GM10266 (cell line): Measurements from ENCODE around the gene OTOP3.
"Not testable (repeated sequence)": the region's sequence is repeated elsewhere in the genome, so short reads cannot be mapped to it uniquely, and the experiment has no call there.

Experiments used
- DNase-seq: peaks from one replicate; pipeline ENCODE4 v3.0.0; 2012; ENCODE audit errors: extremely low spot score
- TF ChIP-seq, protein P1 (sequence below): IDR thresholded peaks from 2 replicates; pipeline ENCODE4 v1.5.1; 2012; ENCODE audit warnings: mild to moderate bottlenecking, low read depth; ENCODE audit not compliant: control insufficient read depth, insufficient read depth; ENCODE audit errors: missing control alignments

Gene OTOP3

DNA sequence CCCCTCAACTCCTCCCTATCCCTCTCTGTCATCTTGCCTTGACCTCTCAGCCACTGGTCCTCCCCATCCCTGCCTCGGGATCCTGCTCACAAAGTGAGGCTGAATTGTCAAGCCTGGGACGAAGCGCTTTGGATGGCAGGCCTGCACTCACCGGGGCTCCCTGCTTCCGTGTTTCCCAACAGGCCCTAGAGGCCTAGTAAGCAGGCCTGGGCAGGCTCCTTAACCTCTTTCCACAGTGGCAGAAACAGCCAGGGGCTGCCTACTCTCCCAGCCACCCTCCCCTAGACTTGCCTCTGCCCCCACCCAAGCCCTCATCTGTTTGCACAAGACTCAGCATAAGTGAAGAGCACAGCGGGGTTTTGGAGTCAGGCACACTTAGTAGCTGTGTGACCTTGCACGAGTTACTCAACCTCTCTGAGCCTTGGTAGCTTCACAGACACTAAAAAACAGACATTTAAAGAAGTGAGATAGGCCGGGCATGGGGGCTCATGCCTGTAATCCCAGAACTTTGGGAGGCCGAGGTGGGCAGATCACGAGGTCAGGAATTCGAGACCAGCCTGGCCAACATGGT is 37.2 kb upstream of the OTOP3 start:
- TF ChIP-seq, protein P1, sequence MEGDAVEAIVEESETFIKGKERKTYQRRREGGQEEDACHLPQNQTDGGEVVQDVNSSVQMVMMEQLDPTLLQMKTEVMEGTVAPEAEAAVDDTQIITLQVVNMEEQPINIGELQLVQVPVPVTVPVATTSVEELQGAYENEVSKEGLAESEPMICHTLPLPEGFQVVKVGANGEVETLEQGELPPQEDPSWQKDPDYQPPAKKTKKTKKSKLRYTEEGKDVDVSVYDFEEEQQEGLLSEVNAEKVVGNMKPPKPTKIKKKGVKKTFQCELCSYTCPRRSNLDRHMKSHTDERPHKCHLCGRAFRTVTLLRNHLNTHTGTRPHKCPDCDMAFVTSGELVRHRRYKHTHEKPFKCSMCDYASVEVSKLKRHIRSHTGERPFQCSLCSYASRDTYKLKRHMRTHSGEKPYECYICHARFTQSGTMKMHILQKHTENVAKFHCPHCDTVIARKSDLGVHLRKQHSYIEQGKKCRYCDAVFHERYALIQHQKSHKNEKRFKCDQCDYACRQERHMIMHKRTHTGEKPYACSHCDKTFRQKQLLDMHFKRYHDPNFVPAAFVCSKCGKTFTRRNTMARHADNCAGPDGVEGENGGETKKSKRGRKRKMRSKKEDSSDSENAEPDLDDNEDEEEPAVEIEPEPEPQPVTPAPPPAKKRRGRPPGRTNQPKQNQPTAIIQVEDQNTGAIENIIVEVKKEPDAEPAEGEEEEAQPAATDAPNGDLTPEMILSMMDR, result no peak
- no peak for DNase-seq

DNA sequence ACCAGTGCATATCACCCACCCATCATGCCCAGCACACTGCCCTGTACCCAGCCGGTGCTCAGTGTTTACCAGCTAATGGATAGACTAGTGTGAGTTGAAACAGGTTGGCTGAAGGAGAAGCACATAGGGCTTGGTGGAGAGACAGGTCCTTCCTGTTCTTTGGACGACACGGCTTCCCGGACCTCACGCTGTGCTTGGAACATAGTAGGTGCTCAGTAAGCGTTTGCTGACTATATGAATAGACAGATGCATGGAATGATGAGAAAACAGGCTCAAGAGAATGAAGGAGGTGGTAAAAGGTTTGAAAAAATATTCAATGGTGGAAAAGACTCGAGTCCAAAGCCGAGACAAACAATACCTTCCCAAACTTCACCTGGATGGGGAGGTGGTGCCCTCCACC is 35.5 kb upstream of the OTOP3 start:
- TF ChIP-seq, protein P1, result no peak
- DNase-seq, result no peak

DNA sequence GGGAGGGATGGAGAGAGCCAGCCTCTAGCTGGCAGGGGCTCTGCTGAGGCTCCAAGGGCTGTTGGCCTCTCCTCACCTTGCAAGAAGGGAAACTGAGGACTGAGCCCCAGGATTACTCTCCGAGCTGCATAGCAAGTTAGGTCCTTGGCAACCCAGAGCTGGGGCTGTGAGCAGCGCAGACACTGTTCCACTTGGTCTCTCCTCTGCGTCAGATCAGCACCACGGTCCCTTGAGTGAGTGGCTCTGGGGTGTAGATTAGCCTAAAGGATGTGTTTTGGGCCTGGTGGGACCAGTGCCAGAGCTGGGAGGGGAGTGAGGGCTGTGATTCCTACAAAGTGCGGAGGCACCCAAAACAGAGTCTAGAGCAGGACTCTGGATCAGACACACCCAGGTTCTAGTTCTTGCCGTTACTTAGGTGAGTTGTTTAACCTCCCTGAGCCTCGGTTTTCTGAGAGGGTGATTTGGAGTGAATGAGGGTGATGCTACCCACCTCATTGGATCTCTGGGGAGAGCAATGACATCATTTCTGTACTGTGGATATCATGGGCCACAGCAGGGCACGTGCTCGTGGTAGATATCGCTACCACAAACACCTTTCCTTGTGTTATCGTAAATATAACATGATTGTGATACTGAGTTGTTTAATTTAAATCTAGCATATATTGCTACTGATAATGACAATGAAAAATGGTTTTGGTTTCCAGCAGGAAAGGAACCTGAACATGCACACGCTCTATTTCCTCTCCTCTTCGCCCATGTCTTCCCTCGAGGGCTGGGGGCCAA is 34.2 kb upstream of the OTOP3 start:
- no peak for DNase-seq
- TF ChIP-seq, protein P1, result no peak

DNA sequence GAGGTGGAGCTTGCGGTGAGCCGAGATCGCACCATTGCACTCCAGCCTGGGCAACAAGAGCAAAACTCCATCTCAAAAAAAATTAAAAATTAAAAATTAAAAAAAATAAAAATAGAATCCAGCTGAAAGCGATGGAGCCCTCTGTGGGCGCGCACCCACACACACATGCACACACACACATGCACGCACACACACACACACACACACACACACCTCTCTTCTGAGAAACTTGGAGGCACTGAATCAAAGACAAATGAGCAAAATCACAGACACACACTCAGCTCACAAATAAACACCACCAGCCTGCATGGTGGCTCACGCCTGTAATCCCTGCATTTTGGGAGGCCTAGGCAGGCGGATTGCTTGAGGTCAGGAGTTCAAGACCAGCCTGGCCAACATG is 32.7 kb upstream of the OTOP3 start:
- no peak for DNase-seq
- TF ChIP-seq, protein P1, result no peak

DNA sequence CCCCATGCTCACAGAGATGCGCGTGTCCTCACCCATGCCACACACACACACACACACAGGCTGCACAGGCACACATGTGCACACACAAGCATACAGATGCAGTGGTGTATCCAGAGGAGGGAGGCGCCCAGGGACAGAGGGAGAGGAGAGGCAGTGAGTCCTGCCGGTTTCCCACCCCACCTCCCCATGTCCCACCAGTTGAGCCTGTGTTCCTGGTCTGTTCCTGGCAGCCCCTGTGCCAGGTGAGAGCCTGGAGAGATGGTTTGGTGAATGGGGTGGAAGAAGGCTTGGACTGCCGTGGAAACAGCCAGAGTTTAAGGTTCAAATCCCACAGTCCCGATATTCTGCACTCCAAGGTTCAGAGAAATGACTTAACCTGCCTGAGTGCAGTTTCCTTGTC is 32.0 kb upstream of the OTOP3 start:
- DNase-seq, result no peak
- TF ChIP-seq, protein P1, result no peak

DNA sequence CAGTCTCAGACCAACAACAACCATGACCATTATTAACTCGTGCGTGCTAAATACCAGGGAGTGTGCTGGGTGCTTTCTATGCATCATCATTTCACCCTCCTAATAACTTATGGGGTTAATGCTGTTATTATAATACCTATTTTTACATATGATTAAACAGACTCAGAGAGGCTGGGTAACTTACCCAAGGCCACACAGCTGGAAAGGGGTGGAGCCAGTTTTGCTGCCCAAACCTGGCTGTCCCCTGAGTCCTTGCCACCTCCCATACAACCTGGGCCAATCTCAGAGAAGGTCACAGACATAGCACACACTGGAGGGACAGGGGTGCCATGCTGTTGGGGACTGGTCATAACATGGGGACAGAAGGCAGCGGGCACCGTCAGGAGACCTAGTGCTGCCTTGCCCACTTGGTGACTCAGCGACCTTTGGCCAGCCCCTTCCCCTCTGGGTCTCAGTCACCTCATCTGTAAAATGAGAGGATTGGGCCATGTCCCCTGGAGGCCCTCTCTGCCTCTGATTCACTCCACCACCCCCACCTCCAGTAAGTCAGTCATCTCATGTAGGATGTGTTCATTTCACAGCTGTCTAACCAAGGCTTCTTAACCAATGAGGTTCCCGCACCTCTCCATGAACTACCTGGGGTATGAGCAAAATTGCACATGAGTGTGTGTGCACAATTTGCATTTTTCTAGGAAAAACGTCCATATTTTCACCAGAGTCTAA is 30.9 kb upstream of the OTOP3 start:
- TF ChIP-seq, protein P1, result no peak
- no peak for DNase-seq

DNA sequence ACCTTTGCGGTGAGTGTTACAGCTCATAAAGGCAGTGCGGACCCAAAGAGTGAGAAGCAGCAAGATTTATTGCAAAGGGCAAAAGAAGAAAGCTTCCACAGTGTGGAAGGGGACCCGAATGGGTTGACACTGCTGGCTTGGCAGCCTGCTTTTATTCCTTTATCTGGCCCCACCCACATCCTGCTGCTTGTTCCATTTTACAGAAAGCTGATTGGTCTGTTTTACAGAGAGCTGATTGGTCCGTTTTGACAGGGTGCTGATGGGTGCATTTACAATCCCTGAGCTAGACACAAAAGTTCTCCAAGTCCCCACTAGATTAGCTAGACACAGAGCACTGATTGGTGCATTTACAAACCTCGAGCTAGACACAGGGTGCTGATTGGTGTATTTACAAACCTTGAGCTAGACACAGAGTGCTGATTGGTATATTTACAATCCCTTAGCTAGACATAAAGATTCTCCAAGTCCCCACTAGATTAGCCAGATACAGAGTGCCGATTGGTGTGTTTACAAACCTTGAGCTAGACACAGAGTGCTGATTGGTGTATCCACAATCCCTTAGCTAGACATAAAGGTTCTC is 29.4 kb upstream of the OTOP3 start:
- DNase-seq, result not testable (repeated sequence)
